GM12878 (cell line): Measurements from ENCODE around the gene MGST1. TPM values are rescaled to one million over a fixed set of nuclear protein-coding genes. Genes with fewer than 3 reads are reported as not detected.

ENCODE experiments used
- ATAC-seq: fragments of 200-7000 bp; cut with Tn5 transposase; 3 replicates; pipeline ENCODE4 v1.9.1; 2020; ENCODE audit warnings: mild to moderate bottlenecking, moderate library complexity
- BruUV-seq: library from RNA; stranded (reverse); fragments of 400-500 nt; replicated peaks from 2 replicates; lab custom pipeline; 2021; lab: Mats Ljungman, UMichigan
- CTCF ChIA-PET: fragments of 300-600 bp; sonication (Branson Sonifier 250); formaldehyde crosslinking; extraction: SDS; loops from one replicate; lab custom pipeline; 2021; ENCODE audit warnings: inconsistent platforms; lab: Yijun Ruan, JAX
- POLR2A ChIA-PET: fragments of 350-600 bp; formaldehyde crosslinking; extraction: SDS; loops from one replicate; lab custom pipeline; 2021; ENCODE audit warnings: inconsistent platforms; lab: Charles Lee
- RAD21 ChIA-PET: fragments of 300-600 bp; sonication (Branson Sonifier 250); formaldehyde crosslinking; loops from one replicate; lab custom pipeline; 2023; ENCODE audit warnings: antibody characterized with exemption; ENCODE audit not compliant: unreplicated experiment; lab: Charles Lee
- SMC1A ChIA-PET: fragments of 300-600 bp; sonication (Branson Sonifier 250); formaldehyde crosslinking; loops from one replicate; lab custom pipeline; 2023; ENCODE audit not compliant: unreplicated experiment, uncharacterized antibody; lab: Charles Lee
- DNase-seq: peaks from one replicate; pipeline ENCODE4 v3.0.0-alpha.2; 2011; ENCODE audit warnings: low read depth, low spot score
- FAIRE-seq: peaks from 3 replicates; lab custom pipeline; 2011; peaks lifted over from hg19 to GRCh38; lab: Jason Lieb, UNC
- H2AFZ ChIP-seq: 2 replicates; pipeline ENCODE4 v1.6.0; 2011; ENCODE audit warnings: low read depth, low read length, control low read depth; ENCODE audit not compliant: control insufficient read depth
- H3K27ac ChIP-seq: 2 replicates; pipeline ENCODE4 v1.5.1; 2011; ENCODE audit warnings: control low read depth; ENCODE audit not compliant: control insufficient read depth, insufficient read depth
- H3K27me3 ChIP-seq, 2 experiments: replicated peaks in 1 of 2; 2 replicates each; pipeline versions ENCODE4 v1.6.0 to v1.6.1; 2011; ENCODE audit warnings: low read length in 1 of 2; ENCODE audit not compliant: control insufficient read depth in 2 of 2, insufficient read depth in 2 of 2
- H3K36me3 ChIP-seq, 2 experiments: 2 replicates each; pipeline ENCODE4 v1.5.1; 2011; ENCODE audit warnings: low read length in 1 of 2; ENCODE audit not compliant: control insufficient read depth in 2 of 2, insufficient read depth in 2 of 2
- H3K4me1 ChIP-seq: 2 replicates; pipeline ENCODE4 v1.6.1; 2011; ENCODE audit warnings: mild to moderate bottlenecking, low read length, moderate library complexity, mixed read lengths; ENCODE audit not compliant: control insufficient read depth, insufficient read depth
- H3K4me2 ChIP-seq: 2 replicates; pipeline ENCODE4 v1.6.0; 2011; ENCODE audit warnings: control low read depth; ENCODE audit not compliant: control insufficient read depth, insufficient read depth
- H3K4me3 ChIP-seq: fragments of 200-600 bp; sonication (generic); 2 replicates; pipeline ENCODE4 v1.5.1; 2016
- H3K79me2 ChIP-seq: 2 replicates; pipeline ENCODE4 v1.6.0; 2011; ENCODE audit warnings: low read length; ENCODE audit not compliant: control insufficient read depth, insufficient read depth
- H3K9ac ChIP-seq: 2 replicates; pipeline ENCODE4 v1.8.0; 2011; ENCODE audit warnings: low read length, control low read depth, mixed read lengths; ENCODE audit not compliant: control insufficient read depth, insufficient read depth
- H3K9me3 ChIP-seq: replicated peaks from 3 replicates; pipeline ENCODE4 v1.5.1; 2011; ENCODE audit warnings: mild to moderate bottlenecking, low read length; ENCODE audit not compliant: control insufficient read depth, insufficient read depth
- H4K20me1 ChIP-seq: 2 replicates; pipeline ENCODE4 v1.6.0; 2011; ENCODE audit not compliant: control insufficient read depth, insufficient read depth
- CHD4 ChIP-seq: fragments of 200-600 bp; sonication (generic); IDR thresholded peaks from 2 replicates; pipeline ENCODE4 v1.6.1; 2016; ENCODE audit warnings: mild to moderate bottlenecking
- EGR1 ChIP-seq, 2 experiments: IDR thresholded peaks; 1 replicate in 1 of 2; 2 replicates in 1 of 2; pipeline ENCODE4 v1.6.1; 2011 to 2012; ENCODE audit warnings: low read depth in 2 of 2, low read length in 2 of 2, borderline replicate concordance in 1 of 2, mild to moderate bottlenecking in 1 of 2, moderate library complexity in 1 of 2
- ETV6 ChIP-seq, 2 experiments: fragments of 450-650 bp in 1 of 2; IDR thresholded peaks in 1 of 2; conservative IDR thresholded peaks in 1 of 2; 2 replicates each; pipeline ENCODE4 v1.6.1; 2014; ENCODE audit warnings: antibody characterized with exemption in 1 of 2, borderline replicate concordance in 1 of 2, low read depth in 1 of 2, mild to moderate bottlenecking in 1 of 2, moderate library complexity in 1 of 2
- HDAC2 ChIP-seq: fragments of 200-600 bp; sonication (generic); IDR thresholded peaks from 2 replicates; pipeline ENCODE4 v1.6.1; 2017
- JUNB ChIP-seq: IDR thresholded peaks from 2 replicates; pipeline ENCODE4 v1.6.1; 2016; ENCODE audit warnings: antibody characterized with exemption, mild to moderate bottlenecking
- JUND ChIP-seq: IDR thresholded peaks from 2 replicates; pipeline ENCODE4 v1.6.1; 2012; ENCODE audit warnings: low read depth, mild to moderate bottlenecking, low read length, improper control_type of control experiment, moderate library complexity
- MTA2 ChIP-seq: fragments of 450-650 bp; IDR thresholded peaks from 2 replicates; pipeline ENCODE4 v1.6.1; 2016; ENCODE audit warnings: low read depth, mild to moderate bottlenecking, moderate library complexity
- NFXL1 ChIP-seq: fragments of 450-650 bp; IDR thresholded peaks from 2 replicates; pipeline ENCODE4 v1.6.1; 2017; ENCODE audit warnings: antibody characterized with exemption, mild to moderate bottlenecking, borderline replicate concordance
- RBBP5 ChIP-seq: fragments of 200-600 bp; sonication (generic); conservative IDR thresholded peaks from 2 replicates; pipeline ENCODE4 v1.6.1; 2016
- TAF1 ChIP-seq: IDR thresholded peaks from 2 replicates; pipeline ENCODE4 v1.6.1; 2011; ENCODE audit warnings: mild to moderate bottlenecking, low read depth, low read length, borderline replicate concordance
- TCF12 ChIP-seq: IDR thresholded peaks from 2 replicates; pipeline ENCODE4 v1.6.1; 2011; ENCODE audit warnings: low read depth, mild to moderate bottlenecking, low read length
- WGBS: methylation state at CpG from one replicate; pipeline ENCODE4 v1.1.6; 2016; ENCODE audit warnings: low lambda C conversion rate; ENCODE audit not compliant: insufficient replicate concordance, insufficient coverage; ENCODE audit errors: missing lambda C conversion rate; 5-methylcytosine and 5-hydroxymethylcytosine counted together
- in situ Hi-C: fragments of 300-500 bp; cut with MboI; formaldehyde crosslinking; loops from 9 replicates; pipeline ENCODE4 v1.14.3; 2018; ENCODE audit warnings: mixed read lengths
- intact Hi-C: fragments of 100-400 bp; cut with micrococcal nuclease; formaldehyde crosslinking; loops from one replicate; pipeline ENCODE4 v1.14.2; 2022; ENCODE audit not compliant: unreplicated experiment
- polyA plus RNA-seq, 11 experiments: library from polyadenylated mRNA; depleted of rRNA in 4 of 11; unstranded in 6 of 11; stranded (reverse) in 5 of 11; fragments of >200 nt; fragmentation: Nextera tagmentation in 4 of 11; fragmentation: Illumina TruSeq in 1 of 11; extraction: Ambion mirVana in 4 of 11; extraction: Trizol in 1 of 11; gene quantifications; 1 replicate in 1 of 11; 2 replicates in 10 of 11; pipeline versions ENCODE4 v1.2.1 to v1.2.3, GENCODE V29; 2011 to 2016; ENCODE audit warnings: inconsistent platforms in 2 of 11, missing spikeins in 2 of 11, low read depth in 1 of 11
- total RNA-seq, 4 experiments: library from RNA; depleted of rRNA in 3 of 4; stranded (reverse); fragments of >200 nt in 3 of 4; fragmentation: Illumina TruSeq in 1 of 4; extraction: Trizol in 1 of 4; gene quantifications; 2 replicates each; pipeline versions ENCODE4 v1.2.1 to v1.2.3, GENCODE V29; 2013 to 2021
- TF ChIP-seq, protein P1 (sequence below): IDR thresholded peaks from 2 replicates; pipeline ENCODE4 v1.6.1; 2012; ENCODE audit warnings: low read depth, low read length, improper control_type of control experiment
- TF ChIP-seq, protein P2 (sequence below): fragments of 450-650 bp; IDR thresholded peaks from 2 replicates; pipeline ENCODE4 v1.6.1; 2017; ENCODE audit warnings: mild to moderate bottlenecking, low read depth, inconsistent platforms; ENCODE audit not compliant: poor library complexity, severe bottlenecking
- TF ChIP-seq, protein P3 (sequence below): IDR thresholded peaks from 2 replicates; pipeline ENCODE4 v1.6.1; 2011; ENCODE audit warnings: borderline replicate concordance, low read depth, mild to moderate bottlenecking, moderate library complexity, low read length; ENCODE audit not compliant: insufficient read depth, poor library complexity, severe bottlenecking

MGST1 gene
- total and polyA plus RNA-seq, 10 of the 15 experiments (the other 5 are each of a cell fraction or from before 2014, with no cell fraction given), result 22.5 to 237 (median 172) TPM

GRCh38 chr12:16310934-16311333 is 36.5 kb upstream of the MGST1 start:
- H2AFZ ChIP-seq, result no peak overlapping the region
- FAIRE-seq (no peak), DNase-seq (no peak), ATAC-seq (no peak)
- in situ Hi-C loops (no loop called here), intact Hi-C loops (no loop called here)
- no peak overlapping the region for H3K4me2 ChIP-seq
- no peaks in the 10 kb centered on the region for H3K9me3 ChIP-seq
- no TSS peak for BruUV-seq
- no peaks in the 10 kb centered on the region for H3K36me3 ChIP-seq
- H3K9ac ChIP-seq, result no peak overlapping the region
- H3K27me3 ChIP-seq, result no peaks in the 10 kb centered on the region
- 0% methylated on average over 1 of the region's 1 CpG for WGBS
- CTCF ChIA-PET, result no interaction called here
- no peaks in the 10 kb centered on the region for H3K79me2 ChIP-seq
- no peaks in the 10 kb centered on the region for H4K20me1 ChIP-seq
- no peak overlapping the region for H3K4me3 ChIP-seq
- no peak for TF ChIP-seq MTA2
- no peak overlapping the region for H3K27ac ChIP-seq
- H3K4me1 ChIP-seq, result no peaks in the 10 kb centered on the region
- POLR2A ChIA-PET, result no interaction called here
- SMC1A ChIA-PET, result no interaction called here
- RAD21 ChIA-PET, result no interaction called here

DNA sequence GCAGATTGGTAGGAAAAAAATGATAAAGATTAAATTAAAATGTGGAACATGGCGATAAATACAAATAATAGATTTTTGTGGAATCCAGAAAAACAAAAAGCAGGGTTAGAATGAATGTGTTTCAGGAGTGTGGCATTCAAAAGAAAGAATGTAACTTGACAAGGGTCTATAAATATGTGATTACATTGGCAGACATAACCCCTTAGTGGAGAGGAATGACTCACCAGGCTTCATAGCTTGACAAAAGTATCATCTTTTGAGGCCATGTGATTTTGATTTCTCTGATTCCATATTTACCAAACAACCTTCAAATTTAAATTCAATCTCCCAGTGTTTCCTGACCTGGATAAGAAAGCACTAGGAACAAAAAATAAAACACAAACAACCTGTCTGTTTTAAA is 24.4 kb upstream of the MGST1 start:
- no peak for DNase-seq
- no peaks in the 10 kb centered on the region for H3K36me3 ChIP-seq
- CTCF ChIA-PET, result interaction anchor here (1.9 kb wide), 1 partner anchor 8 kb away, joined by 4 read pairs; no protein-coding TSS in a partner anchor
- no peak overlapping the region for H3K27ac ChIP-seq
- H3K79me2 ChIP-seq, result no peaks in the 10 kb centered on the region
- intact Hi-C loops (no loop called here), in situ Hi-C loops (no loop called here)
- 0% methylated on average over 1 of the region's 1 CpG for WGBS
- no TSS peak for BruUV-seq
- no peaks in the 10 kb centered on the region for H3K9me3 ChIP-seq
- no peak overlapping the region for H3K4me2 ChIP-seq
- no peaks in the 10 kb centered on the region for H3K27me3 ChIP-seq
- no peak overlapping the region for H3K4me3 ChIP-seq
- POLR2A ChIA-PET, result no interaction called here
- ATAC-seq, result no peak
- RAD21 ChIA-PET, result no interaction called here
- H4K20me1 ChIP-seq, result no peaks in the 10 kb centered on the region
- no peak for FAIRE-seq
- H3K9ac ChIP-seq, result no peak overlapping the region
- SMC1A ChIA-PET, result interaction anchor here (0.7 kb wide), 1 partner anchor 159 kb away, joined by 3 read pairs; no protein-coding TSS in a partner anchor
- H2AFZ ChIP-seq, result no peak overlapping the region
- H3K4me1 ChIP-seq, result no peaks in the 10 kb centered on the region
- no peak for TF ChIP-seq EGR1 (IDR thresholded peaks at IDR 0.05; ENCODE audit: borderline replicate concordance in 1 of 2, low read depth in 2 of 2, low read length in 2 of 2)
- no peak for TF ChIP-seq ETV6 (conservative IDR thresholded peaks at IDR 0.05 in 1 of 2, IDR thresholded peaks at IDR 0.05 in 1 of 2; ENCODE audit: borderline replicate concordance in 1 of 2, low read depth in 1 of 2)
- TF ChIP-seq NFXL1, result no peak
- no peak for TF ChIP-seq RBBP5
- TF ChIP-seq, protein P1, sequence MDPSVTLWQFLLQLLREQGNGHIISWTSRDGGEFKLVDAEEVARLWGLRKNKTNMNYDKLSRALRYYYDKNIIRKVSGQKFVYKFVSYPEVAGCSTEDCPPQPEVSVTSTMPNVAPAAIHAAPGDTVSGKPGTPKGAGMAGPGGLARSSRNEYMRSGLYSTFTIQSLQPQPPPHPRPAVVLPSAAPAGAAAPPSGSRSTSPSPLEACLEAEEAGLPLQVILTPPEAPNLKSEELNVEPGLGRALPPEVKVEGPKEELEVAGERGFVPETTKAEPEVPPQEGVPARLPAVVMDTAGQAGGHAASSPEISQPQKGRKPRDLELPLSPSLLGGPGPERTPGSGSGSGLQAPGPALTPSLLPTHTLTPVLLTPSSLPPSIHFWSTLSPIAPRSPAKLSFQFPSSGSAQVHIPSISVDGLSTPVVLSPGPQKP, result no peak
- TF ChIP-seq HDAC2, result no peak
- no peak for TF ChIP-seq JUND
- TF ChIP-seq TCF12, result no peak
- no peak for TF ChIP-seq CHD4
- no peak for TF ChIP-seq TAF1
- TF ChIP-seq, protein P2, sequence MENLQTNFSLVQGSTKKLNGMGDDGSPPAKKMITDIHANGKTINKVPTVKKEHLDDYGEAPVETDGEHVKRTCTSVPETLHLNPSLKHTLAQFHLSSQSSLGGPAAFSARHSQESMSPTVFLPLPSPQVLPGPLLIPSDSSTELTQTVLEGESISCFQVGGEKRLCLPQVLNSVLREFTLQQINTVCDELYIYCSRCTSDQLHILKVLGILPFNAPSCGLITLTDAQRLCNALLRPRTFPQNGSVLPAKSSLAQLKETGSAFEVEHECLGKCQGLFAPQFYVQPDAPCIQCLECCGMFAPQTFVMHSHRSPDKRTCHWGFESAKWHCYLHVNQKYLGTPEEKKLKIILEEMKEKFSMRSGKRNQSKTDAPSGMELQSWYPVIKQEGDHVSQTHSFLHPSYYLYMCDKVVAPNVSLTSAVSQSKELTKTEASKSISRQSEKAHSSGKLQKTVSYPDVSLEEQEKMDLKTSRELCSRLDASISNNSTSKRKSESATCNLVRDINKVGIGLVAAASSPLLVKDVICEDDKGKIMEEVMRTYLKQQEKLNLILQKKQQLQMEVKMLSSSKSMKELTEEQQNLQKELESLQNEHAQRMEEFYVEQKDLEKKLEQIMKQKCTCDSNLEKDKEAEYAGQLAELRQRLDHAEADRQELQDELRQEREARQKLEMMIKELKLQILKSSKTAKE, result no peak
- TF ChIP-seq, protein P3, sequence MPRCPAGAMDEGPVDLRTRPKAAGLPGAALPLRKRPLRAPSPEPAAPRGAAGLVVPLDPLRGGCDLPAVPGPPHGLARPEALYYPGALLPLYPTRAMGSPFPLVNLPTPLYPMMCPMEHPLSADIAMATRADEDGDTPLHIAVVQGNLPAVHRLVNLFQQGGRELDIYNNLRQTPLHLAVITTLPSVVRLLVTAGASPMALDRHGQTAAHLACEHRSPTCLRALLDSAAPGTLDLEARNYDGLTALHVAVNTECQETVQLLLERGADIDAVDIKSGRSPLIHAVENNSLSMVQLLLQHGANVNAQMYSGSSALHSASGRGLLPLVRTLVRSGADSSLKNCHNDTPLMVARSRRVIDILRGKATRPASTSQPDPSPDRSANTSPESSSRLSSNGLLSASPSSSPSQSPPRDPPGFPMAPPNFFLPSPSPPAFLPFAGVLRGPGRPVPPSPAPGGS, result no peak
- TF ChIP-seq JUNB, result no peak
